Measurements from ENCODE around the gene CLTB.

CLTB gene

DNA sequence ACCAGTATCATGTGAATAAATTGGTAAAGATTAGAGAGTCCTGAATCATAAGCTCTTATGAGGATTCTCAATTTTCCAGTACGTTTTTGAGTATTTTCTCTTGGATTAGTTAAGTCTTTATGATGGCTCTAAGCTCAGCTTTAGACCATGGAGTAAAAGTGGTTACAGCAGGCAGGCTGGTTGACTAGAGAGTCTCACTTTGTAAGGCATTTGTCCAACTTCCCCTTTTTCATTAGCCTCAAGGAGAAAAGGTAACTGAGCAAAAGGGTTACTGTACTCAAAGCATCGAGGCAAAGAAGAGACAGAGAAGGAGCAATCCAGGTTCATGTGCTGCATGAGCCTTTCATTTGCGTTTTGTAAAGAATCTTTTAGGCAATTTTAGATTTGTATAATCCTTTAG is 36.5 kb downstream of the CLTB start:
- DNase-seq, result no peak

DNA sequence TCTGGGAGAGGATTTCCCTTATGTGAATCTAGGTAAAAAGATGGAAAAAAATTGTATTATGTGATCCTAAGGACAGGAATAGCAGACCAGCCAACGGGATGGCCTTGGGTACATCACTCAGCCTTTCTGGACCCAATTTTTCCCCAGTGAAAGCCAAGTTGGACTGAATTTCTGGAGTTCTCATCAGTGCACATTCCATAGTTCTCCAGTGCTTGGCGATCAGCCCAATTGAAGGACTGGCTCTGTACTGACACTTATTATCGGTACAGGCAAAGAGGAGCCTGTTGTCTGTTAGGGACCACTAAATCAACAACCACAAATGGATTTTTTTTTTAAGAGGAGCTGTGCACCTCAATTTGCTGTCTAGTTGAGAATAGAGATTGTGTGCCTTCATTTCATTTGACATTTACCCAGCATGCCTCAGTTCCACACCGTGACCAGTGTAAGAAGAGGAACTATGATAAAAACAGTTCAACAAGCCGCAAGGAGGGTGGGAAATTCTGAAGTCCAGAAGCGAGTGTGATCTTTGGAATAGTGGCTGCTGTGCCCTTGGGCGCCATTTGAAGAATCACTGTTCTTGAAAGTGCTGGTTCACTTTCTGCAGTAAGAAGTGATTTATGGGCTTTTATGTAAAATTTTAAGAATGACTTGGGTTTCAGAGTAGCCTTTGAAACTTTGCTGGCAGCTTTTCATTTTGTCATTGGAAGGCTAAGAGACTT is 43.1 kb downstream of the CLTB start:
- no peak for DNase-seq

DNA sequence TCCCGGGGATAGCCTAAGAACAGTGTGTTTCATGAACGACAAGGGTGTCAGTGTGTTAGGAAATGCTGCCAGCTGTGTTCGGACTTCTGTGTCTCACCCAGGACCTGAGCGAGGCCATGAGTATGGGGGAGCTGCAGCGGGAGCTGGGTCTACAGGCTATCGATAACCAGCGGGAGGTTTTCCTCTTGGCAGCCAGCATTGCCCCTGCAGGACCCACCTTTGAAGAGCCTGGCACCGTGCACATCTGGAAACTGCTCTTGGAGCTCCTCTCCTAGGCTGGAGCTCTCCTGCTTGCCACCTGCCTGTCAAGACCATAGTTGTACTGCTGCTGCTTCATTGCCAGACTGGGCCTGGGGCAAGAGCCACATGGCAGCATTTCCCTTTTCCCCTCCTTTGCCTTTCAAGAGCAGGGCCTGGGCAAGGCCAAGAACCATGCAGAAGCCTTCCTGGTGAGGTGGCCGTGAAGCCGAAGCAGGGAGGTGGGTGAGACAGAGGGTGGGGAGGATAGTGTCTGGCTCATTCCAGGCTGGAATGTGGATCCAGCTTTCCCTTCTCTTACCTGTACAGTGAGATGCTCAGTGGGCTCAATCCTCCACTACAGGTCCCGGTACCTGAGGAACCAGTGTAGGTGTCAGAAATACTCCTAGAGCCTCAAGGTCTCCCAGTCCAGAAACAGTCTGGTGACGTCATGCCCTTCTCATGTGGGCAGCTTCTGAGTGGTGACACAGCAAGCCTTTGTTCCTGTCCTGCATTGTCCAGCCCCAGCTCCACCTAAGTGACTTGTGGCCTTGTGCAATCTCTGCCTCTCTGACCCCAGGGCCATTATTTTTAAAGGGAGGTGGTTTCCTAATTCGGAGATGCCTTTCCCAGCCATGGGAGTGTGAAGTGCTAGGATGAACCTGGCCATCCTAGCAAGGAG is 44.5 kb downstream of the CLTB start:
- no peak for DNase-seq

DNA sequence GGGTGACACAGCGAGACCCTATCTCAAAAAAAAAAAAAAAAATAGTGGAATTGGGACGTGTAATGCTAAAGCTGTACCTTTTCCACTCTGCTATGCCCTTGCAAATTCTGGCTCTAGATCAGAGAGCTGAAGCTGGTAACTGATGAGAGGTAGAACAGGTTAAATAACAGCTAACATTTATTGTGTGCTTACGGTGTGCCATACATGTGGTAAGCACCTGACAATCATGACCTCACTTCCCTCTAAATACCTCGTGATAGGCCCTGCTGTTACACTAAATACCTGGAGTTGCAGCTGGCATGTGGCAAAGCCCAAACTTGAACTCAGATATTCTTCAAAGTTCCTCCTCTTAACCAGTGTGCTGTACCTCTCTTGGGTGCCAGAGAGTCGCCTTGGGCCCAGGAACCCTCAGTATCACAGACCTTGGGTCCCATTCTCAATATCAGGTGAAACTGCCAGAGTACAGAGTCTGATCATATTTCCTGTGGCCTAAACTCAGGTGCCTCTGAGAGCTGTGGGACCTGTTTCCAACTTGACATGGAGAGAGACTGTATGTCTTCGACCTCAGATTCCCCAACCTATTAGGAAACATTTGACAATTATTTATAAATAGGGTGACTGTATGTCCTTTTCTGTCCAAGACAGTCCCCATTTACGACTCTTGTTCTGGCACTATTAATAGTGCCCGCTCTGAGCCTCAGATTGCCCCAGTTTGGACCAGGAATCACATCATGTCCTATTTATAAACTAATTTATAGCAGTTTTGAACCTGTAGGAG is 46.2 kb downstream of the CLTB start:
- no peak for DNase-seq

DNA sequence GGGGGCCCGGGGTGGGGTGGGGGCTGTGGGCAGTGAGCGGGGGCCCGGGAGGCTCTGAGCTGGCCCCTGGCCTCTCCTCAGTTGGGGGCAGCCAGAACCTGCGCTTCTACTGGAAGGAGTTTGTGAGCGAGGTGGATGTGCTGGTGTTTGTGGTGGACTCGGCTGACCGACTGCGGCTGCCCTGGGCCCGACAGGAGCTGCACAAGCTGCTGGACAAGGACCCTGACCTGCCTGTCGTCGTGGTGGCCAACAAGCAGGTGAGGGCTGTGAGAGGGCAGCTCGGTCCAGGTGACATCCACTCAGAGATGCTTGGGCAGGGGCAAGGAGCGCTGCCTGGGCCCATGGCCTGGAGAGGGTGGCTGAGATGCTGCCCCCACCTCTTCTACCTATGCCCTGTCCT is 47.6 kb downstream of the CLTB start:
- DNase-seq, result no peak

DNA sequence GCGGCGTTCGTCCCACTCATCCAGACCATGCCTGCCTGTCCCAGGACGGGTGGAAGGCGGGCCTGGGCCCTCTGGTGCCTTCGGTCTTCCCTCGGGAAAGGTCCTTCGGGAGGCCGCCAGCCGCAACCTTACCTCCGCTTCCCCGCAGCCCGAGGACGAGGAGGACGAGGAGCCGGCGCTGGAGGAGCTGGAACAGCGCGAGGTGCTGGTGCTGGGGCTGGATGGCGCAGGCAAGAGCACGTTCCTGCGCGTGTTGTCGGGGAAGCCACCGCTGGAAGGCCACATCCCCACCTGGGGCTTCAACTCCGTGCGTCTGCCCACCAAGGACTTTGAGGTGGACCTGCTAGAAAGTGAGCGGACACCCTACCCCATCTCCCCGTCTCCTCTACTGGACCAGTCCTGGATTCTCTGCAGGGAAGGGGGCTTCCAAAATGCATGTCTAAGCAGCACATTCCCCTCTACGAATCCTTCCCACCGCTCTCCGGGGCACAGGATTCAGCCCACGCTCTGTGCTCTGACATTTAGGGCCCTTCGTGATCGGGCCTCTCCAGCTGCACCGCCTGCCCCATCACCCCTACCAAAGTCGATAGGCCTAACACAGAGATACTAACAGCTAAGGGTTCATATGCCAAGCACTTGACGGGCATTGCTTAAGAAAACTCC is 50.0 kb downstream of the CLTB start:
- no peak for DNase-seq

DNA sequence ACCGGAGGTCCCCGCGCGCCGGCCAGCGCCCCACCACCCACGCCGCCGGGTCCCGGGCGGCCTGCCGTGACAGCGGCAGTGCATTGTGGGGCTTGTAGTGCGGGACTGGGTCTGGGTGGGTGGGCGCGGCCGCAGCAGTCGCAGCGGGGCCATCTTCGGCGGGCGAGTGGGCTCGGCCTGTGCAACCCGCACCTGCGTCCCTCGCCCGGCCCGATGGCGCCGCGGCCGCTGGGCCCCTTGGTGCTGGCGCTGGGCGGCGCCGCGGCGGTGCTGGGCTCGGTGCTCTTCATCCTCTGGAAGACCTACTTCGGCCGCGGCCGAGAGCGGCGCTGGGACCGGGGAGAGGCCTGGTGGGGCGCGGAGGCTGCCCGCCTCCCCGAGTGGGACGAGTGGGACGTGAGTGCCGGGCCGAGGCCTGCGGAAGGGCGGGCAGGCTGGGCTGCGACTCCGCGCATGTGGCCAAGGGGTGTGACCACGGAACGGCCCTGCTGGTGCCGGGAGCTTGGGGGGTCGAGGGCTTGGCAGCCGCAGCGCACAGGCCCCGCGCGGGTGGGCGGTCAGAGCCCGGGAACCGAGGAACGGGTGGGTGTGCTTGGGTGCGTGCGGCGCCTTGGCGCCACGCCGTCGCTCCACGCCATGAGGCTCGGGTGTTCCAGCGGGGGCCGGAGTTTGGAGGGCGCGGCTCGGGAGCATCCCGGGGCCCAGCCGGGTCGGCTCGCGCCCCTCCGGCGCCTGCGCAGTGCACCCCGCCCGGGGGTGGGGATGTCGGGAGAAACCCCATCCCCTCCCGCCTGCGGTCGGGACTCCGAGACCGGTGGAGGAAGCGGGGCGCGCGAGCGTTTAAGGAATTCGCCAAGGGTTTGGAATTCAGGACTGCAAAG is 50.7 kb downstream of the CLTB start, which contains the start of gene ARL10:
Gene ARL10 (plus strand): TSS at position 137 of the 881 bp plus-strand sequence. CDS start 77 bp downstream, at position 214.
- DNase-seq, result no peak

DNA sequence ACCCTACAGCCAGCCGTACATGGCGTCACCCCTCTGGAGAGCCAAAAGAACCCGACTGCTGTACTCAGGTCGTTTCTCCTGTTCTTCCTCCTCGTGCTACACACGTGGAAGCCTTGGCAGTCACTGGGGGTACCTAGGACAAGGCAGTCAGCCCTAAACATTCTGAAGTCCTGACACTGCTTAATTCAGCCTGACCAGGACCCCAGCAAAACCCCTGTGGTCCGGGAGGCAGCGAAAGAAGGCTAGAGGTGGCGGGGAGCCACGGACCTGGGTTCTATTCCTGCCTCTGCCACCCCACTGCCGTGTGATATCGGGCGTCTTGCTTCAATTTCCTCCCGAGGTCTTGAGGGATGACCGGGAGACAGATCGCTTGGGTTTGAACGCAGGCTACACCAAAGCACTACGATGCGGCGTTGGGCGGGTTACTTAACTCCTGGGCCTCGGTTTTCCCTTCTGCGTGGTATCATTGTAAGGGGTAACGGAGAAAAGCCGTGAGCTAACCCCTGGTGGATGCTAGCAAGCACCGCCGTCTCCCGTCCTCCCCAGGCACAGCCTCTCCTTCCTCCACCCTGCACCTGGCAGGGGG is 51.5 kb downstream of the CLTB start:
- peak; percentile 8 for DNase-seq

DNA sequence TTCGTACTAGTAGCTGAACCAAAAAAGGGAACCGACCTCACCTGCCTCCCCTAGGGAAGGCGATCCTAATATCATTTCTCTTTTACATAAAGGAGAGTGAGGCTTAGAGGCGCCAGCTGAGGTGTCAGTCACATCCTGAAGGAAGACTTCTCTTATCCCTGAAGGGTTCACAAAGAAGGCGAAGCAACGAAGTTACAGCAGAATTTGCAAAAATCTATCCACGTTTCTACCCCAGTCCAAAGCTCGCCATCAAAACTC is 54.2 kb downstream of the CLTB start:
- no peak for DNase-seq

DNA sequence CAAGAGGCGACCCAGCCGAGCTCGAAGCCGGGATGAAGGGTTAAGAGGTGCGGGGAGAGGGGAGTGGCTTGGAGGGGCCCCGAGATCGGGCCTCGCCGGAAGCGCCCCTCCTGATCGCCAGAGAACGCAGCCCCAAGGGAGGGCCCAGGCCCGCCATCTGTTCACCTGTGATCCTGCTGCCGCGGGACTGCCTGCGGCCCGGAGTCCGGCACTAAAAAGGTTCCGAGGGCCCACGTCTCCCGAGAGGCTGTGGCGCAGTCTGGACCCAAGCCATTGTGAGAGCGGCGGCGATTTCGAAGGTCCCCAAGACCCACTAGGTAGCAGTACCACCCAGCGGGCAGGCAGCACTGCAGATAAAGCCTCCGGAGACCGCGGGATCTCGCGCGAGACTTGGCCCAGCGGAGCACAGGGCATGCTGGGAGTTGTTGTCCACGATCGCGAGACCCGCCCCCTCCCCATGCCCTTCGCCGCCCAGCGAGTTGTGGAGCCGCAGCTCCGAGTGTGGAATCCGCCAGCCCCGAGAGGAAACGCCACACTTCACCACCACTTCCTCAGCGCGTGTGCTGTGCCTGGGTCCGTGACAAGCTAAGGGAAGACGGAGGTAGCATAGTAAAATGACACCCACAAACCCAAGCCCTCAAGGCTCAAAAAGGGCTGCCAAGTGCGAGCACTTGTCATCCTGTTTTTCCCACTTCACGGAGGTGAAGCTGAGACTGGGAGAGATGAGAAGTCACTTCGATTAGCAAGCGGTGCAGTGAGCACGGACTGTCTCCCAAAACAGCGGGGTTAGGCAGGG is 54.7 kb downstream of the CLTB start, which contains the start of gene KIAA1191:
Gene KIAA1191 (minus strand): TSS at position 328 of the 796 bp plus-strand sequence. CDS start 2,256 bp downstream, outside the sequence.
- peak; percentile 58 for DNase-seq

DNA sequence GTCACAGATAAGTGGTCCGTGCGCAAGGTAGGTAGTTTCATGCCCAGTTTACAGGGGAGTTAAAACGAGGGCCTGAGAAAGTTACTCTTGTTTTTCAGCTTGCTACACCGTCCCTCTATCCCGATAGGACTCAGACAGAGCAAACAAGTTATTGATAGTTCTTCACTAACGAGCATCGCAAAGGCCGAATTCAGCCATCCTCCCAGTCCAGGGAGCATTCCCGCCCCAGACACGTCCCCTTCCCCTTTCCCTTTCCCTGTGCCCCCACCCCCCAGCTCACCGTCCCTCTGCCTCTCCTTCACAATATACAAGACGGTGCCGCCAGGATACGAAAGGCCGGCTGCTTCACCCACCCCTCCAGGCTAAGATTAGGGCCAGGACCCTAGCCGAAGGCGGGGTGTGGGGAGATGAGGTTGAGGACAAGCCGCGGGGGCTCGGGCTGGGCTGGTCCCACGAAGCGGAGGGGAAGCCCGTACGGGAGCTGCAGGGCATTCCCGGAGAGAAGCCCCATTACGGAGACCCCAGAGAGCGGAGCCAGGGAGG is 55.4 kb downstream of the CLTB start:
- DNase-seq, result no peak

DNA sequence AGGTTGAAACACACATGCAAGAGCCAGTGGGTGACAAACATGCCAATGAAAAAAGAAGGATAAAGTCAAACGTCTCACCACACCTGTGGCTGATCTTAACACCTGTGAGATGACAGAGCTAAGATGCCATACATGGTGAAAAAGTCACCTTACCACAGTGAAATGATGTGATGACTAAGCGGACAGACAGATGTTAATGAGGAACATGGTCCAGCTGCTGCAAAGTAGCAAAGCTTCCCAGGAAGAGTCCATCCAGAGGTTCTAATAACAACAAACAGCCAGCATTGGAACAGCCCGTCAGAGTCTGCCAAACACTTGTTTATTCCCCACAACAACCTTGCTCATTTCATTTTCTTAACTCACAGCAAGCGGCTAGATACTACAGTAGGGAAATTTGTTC is 56.7 kb downstream of the CLTB start:
- DNase-seq, result no peak

DNA sequence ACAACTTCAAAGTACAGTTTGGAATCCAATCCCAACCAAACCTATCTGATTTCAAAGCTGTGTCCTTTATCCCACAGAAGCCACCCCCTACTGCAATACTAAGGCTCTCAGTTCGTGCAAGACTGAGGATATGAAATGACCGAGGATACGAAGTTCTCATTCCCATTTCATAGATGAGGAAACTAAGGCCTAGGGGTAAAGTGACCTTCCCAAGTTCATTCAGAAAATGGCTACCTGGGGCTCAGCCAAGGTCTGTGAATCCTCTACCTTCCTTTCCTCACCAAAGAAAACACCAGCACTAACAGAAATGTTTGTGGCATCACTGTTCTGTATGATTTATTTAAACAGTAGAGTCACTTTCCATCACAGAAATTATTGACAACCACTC is 60.2 kb downstream of the CLTB start:
- no peak for DNase-seq

DNA sequence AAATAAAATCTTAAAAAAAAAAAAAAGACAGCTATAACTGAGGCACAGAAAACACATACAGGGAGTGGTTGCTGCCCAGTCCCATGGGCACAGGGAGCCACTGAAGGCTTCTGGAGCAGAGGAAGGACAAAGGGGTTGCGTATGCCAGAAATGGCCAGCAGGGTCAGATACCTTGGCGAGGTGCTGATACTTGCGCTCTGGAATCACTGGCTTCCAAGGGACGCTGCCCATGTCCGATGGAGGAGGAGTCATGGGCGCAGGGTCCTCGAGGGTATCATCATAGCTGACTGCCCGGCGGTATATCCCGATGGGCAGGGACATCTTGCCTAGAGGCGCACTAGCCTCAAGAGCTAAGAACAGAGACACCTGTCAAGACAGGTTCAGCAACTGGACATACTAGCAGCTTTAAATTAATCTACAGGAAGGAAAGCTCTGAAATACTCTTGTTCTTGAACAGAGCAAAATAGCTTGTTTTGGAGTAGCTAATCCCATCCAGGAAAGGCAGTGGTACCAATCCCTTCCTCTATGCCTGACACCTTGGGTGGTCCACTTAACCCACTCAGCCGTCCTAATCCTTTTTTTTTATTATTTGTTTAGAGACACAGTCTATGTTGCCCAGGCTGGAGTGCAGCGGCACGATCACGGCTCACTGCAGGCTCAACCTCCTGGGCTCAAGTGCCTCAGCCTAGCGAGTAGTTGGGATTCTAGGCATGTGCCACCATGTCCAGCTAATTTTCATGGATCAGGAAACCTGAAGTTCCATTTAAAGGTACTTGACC is 60.8 kb downstream of the CLTB start:
- DNase-seq, result no peak

DNA sequence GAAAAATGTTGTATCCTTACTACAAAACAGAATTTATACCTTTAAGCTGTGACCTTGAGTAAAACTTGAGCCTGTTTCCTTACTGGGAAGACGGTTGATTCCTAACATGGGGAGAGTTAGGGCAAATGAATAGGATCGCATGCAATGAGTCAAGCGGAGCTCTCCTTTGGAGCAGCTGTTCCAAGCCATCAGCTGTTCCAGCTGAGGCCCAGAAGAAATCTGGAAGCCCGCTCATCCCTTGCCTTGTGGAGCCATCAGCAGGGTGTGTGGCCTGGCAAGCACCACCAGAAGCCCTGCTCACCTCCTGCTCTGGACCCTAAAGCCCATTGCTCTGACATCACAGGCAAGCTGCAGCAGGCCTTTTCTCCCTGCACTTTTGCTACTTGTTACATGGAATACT is 62.8 kb downstream of the CLTB start:
- no peak for DNase-seq

DNA sequence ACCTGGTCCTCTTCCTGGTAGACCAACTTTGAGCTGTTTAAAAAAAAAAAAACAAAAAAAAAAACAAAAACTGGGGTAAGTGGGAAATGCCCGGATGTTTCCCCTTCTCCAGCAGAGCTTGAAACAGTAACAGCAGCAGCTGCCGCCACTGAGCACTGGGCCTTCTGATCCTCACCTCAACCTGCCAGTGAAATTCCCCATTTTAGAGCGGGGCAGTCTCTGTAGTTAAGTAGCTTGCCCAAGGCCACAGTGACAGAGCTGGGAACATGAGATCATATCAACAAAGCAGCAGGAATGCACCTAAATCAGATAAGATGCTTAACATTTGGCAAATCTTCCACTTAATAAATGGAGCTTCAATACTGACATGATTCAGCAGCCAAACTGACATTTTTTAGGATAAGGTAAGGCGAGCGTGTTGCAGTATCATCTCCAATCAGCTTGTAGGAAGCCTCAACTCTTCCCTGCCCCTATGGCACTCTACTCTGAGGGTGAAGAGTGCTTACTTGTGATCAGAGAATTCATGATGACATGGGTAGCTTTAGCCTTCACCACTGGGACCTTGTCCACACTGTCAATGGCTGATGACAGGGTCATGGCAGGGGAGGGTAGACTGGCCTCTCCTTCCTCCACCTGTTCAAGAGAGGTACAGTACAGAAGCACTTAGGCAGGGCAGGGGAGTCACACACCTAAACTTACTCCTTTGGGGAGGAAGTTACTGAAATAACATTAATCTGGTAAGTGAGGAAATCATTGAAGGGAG is 64.0 kb downstream of the CLTB start:
- DNase-seq, result no peak

DNA sequence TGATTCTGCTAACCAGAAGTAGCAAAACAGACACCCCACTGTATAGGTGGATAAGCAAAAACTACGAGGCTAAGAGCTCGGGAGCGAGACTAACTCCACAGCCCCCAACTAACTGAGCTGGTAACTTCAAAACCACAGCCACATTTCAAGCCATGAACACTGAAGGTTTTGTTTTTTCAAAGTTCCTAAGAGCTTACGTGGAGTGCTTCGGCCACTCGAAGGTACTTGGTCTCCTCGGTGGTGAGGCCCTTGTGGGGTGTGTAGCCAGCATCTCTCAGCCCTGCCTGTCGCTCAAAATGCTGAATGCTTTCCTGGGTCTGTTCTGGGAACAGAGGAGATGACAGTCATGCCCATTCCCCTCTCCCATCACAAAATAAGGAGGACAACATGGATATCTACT is 65.9 kb downstream of the CLTB start:
- DNase-seq, result no peak

DNA sequence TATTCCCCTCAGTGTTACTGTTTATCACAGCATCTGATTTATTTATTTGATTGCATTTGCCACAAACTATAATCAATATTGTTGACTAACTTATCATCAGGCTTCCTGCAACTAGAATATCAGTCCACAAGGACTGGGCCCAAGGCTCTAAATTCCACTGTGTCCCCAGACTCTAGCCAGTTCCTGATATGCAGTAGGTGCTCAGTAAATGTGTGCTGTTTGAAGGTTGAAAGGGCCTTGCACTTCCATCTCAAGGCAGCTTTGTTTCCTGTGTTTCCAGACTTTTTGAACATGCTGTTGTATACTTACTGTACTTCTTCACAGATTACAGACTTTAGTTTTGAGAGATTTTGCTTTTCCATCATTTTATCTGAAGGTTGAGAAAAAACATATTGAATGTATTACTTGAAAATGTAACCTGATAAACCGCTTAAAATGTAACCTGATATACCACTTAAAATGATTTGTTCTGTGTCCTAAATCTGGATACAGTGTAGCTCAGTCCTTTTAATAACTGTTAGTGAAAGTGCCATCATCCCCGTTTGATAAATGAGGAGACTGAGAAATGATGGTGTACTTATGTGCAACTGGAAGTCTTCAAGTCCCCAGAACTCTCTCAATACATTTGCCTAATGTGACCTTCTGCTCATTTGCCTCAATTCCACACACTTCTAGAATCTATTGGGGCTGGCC is 73.4 kb downstream of the CLTB start:
- no peak for DNase-seq

All from NCI-H748 treated with DMSO at 0.1 percent for 48 hours (cell line).